HCT116 (cell line): Measurements from ENCODE around the gene TMEM30A. TPM values are rescaled to one million over a fixed set of nuclear protein-coding genes. Genes with fewer than 3 reads are reported as not detected.

Experiments
- ATAC-seq: fragments of 200-7000 bp; cut with Tn5 transposase; 2 replicates; pipeline ENCODE4 v1.9.1; 2020; ENCODE audit warnings: mild to moderate bottlenecking, moderate library complexity
- BruUV-seq: library from RNA; stranded (reverse); fragments of 400-500 nt; replicated peaks from 2 replicates; lab custom pipeline; 2021; lab: Mats Ljungman, UMichigan
- CTCF ChIA-PET: fragments of 300-600 bp; sonication (Branson Sonifier 250); formaldehyde crosslinking; loops from one replicate; lab custom pipeline; 2021; ENCODE audit warnings: antibody characterized with exemption; lab: Charles Lee
- POLR2A ChIA-PET: fragments of 300-600, 350-600 bp; sonication (Branson Sonifier 250); formaldehyde crosslinking; loops from one replicate; lab custom pipeline; 2021; ENCODE audit warnings: antibody characterized with exemption; lab: Charles Lee
- RAD21 ChIA-PET, 2 experiments: fragments of 300-600 bp; sonication (Branson Sonifier 250); formaldehyde crosslinking; loops; one replicate each; lab custom pipeline; 2023; ENCODE audit warnings: low total read pairs in 2 of 2; ENCODE audit not compliant: uncharacterized antibody in 2 of 2, unreplicated experiment in 2 of 2, low non-redundant PET in 1 of 2; lab: Charles Lee
- DNase-seq: peaks from one replicate; pipeline ENCODE4 v3.0.0-alpha.2; 2010; ENCODE audit warnings: low read depth, low spot score
- H2AFZ ChIP-seq: fragments of 200-600 bp; shearing (Covaris generic), sonication (generic); 2 replicates; pipeline ENCODE4 v1.6.1; 2017; ENCODE audit warnings: low read depth, mixed run types, mixed read lengths, antibody characterized with exemption, low read length; ENCODE audit not compliant: poor library complexity, severe bottlenecking
- H3K27ac ChIP-seq: 2 replicates; pipeline ENCODE4 v1.5.1; 2012; ENCODE audit warnings: low read depth, low read length
- H3K27me3 ChIP-seq: fragments of 200-600 bp; sonication (generic); 2 replicates; pipeline ENCODE4 v1.6.1; 2016; ENCODE audit warnings: mixed run types, low read length, mixed read lengths; ENCODE audit not compliant: insufficient read depth
- H3K36me3 ChIP-seq, 2 experiments: fragments of 200-500 bp in 1 of 2; fragments of 200-600 bp in 1 of 2; sonication (Bioruptor generic) in 1 of 2; sonication (generic) in 1 of 2; 2 replicates each; pipeline versions ENCODE4 v1.5.1 to v1.6.1; 2014 to 2016; ENCODE audit warnings: low read length in 2 of 2, inconsistent platforms in 1 of 2, mixed read lengths in 1 of 2, mixed run types in 1 of 2; ENCODE audit not compliant: insufficient read depth in 2 of 2, control insufficient read depth in 1 of 2
- H3K4me1 ChIP-seq, 2 experiments: fragments of 200-600 bp in 1 of 2; sonication (generic) in 1 of 2; 2 replicates each; pipeline versions ENCODE4 v1.5.1 to v1.6.1; 2012 to 2017; ENCODE audit warnings: low read length in 2 of 2, inconsistent platforms in 1 of 2, mild to moderate bottlenecking in 1 of 2, mixed read lengths in 1 of 2, mixed run types in 1 of 2, moderate library complexity in 1 of 2; ENCODE audit not compliant: insufficient read depth in 2 of 2, control insufficient read depth in 1 of 2
- H3K4me2 ChIP-seq: fragments of 200-600 bp; sonication (generic); 2 replicates; pipeline ENCODE4 v1.6.1; 2017; ENCODE audit warnings: mixed run types, low read length, mixed read lengths
- H3K4me3 ChIP-seq, 2 experiments: fragments of 200-600 bp in 1 of 2; sonication (generic) in 1 of 2; replicated peaks in 1 of 2; 2 replicates each; pipeline ENCODE4 v1.5.1; 2011 to 2016; ENCODE audit warnings: low read length in 2 of 2, control low read depth in 1 of 2, low read depth in 1 of 2, mild to moderate bottlenecking in 1 of 2, mixed read lengths in 1 of 2, mixed run types in 1 of 2
- H3K79me2 ChIP-seq: fragments of 200-600 bp; sonication (generic); 2 replicates; pipeline ENCODE4 v1.6.1; 2017; ENCODE audit warnings: mild to moderate bottlenecking, mixed run types, low read length, moderate library complexity, mixed read lengths; ENCODE audit not compliant: insufficient read depth
- H3K9ac ChIP-seq: fragments of 200-600 bp; sonication (generic); 2 replicates; pipeline ENCODE4 v1.6.1; 2016; ENCODE audit warnings: low read length, mixed read lengths
- H3K9me2 ChIP-seq: fragments of 200-600 bp; sonication (generic), shearing (Covaris generic); 2 replicates; pipeline ENCODE4 v1.6.1; 2017; ENCODE audit warnings: mixed run types, mild to moderate bottlenecking, moderate library complexity; ENCODE audit not compliant: insufficient read depth
- H3K9me3 ChIP-seq, 2 experiments: fragments of 200-500 bp in 1 of 2; fragments of 200-600 bp in 1 of 2; sonication (Bioruptor generic) in 1 of 2; sonication (generic) in 1 of 2; 2 replicates each; pipeline ENCODE4 v1.6.1; 2014 to 2017; ENCODE audit warnings: low read length in 2 of 2, mixed read lengths in 2 of 2, inconsistent platforms in 1 of 2, low read depth in 1 of 2, mild to moderate bottlenecking in 1 of 2, mixed run types in 1 of 2, moderate library complexity in 1 of 2; ENCODE audit not compliant: control insufficient read depth in 1 of 2, insufficient read depth in 1 of 2
- H4K20me1 ChIP-seq: fragments of 200-600 bp; sonication (generic), shearing (Covaris generic); 2 replicates; pipeline ENCODE4 v1.6.1; 2017; ENCODE audit warnings: mixed run types, mild to moderate bottlenecking, moderate library complexity; ENCODE audit not compliant: insufficient read depth
- ATF3 ChIP-seq: IDR thresholded peaks from 2 replicates; pipeline ENCODE4 v1.6.1; 2012
- EZH2phosphoT487 ChIP-seq: fragments of 200-600 bp; IDR thresholded peaks from 2 replicates; pipeline ENCODE4 v1.6.1; 2018; ENCODE audit warnings: antibody characterized with exemption, borderline replicate concordance
- RAD21 ChIP-seq: IDR thresholded peaks from 2 replicates; pipeline ENCODE4 v1.6.1; 2012; ENCODE audit warnings: low read depth, mild to moderate bottlenecking
- SIN3A ChIP-seq: IDR thresholded peaks from 2 replicates; pipeline ENCODE4 v1.6.1; 2012; ENCODE audit warnings: low read depth
- SP1 ChIP-seq: IDR thresholded peaks from 2 replicates; pipeline ENCODE4 v1.6.1; 2012; ENCODE audit warnings: low read depth
- ZFX ChIP-seq: fragments of 450-650 bp; IDR thresholded peaks from 2 replicates; pipeline ENCODE4 v1.6.1; 2017
- ZNF274 ChIP-seq: fragments of 200-500 bp; sonication (Bioruptor generic); IDR thresholded peaks from 2 replicates; pipeline ENCODE4 v1.6.1; 2014; ENCODE audit warnings: mild to moderate bottlenecking, low read depth, low read length, inconsistent platforms
- intact Hi-C: fragments of 100-400 bp; cut with micrococcal nuclease; formaldehyde crosslinking; loops from 2 replicates; pipeline ENCODE4 v1.10.0; 2022
- total RNA-seq: library from RNA; stranded (reverse); gene quantifications from one replicate; pipeline ENCODE4 v1.2.1, GENCODE V29; 2021; ENCODE audit not compliant: unreplicated experiment

The TMEM30A gene
- total RNA-seq, 1 experiment from 2014 or later: 73.4 TPM

- RAD21 ChIA-PET: interaction anchor here in 1 of 2 experiments (0.5 to 1.5 kb wide), 3 partner anchors 96 to 1817 kb away, joined by 3 to 4 read pairs (median 3); no protein-coding TSS in a partner anchor
- DNase-seq (no peak), ATAC-seq (no peak)
- Histone ChIP-seq H3K4me1 (peaks cover 22 to 55% of the 10 kb centered on the region in 2 experiments), H4K20me1 (no peaks in the 10 kb centered on the region), H3K36me3 (no peaks in the 10 kb centered on the region), H3K4me3 (peak overlapping the region; percentile 72 to 80), H3K9me3 (no peaks in the 10 kb centered on the region), H2AFZ (no peak overlapping the region), H3K27me3 (no peaks in the 10 kb centered on the region), H3K9me2 (no peaks in the 10 kb centered on the region), H3K79me2 (peaks cover 67% of the 10 kb centered on the region), H3K4me2 (peak overlapping the region; percentile 87), H3K27ac (peak overlapping the region; percentile 76), H3K9ac (peak overlapping the region; percentile 81)
- POLR2A ChIA-PET: no interaction called here
- intact Hi-C loops: loop anchor here (1.0 to 10.0 kb wide), 7 partner anchors 265 to 1349 kb away; no protein-coding TSS in a partner anchor
- TF ChIP-seq RAD21: no peak
- TF ChIP-seq ZNF274: no peak
- no peak for TF ChIP-seq ZFX
- no peak for TF ChIP-seq ATF3
- TF ChIP-seq SIN3A: no peak
- TF ChIP-seq EZH2phosphoT487: no peak
- no peak for TF ChIP-seq SP1
- CTCF ChIA-PET: interaction anchor here (0.8 to 3.9 kb wide), 18 partner anchors 8 to 1466 kb away, joined by 3 to 25 read pairs (median 6); no protein-coding TSS in a partner anchor
- BruUV-seq: no TSS peak
Measured at GRCh38 chr6:75203721-75204120, 80.9 kb downstream of the TMEM30A start.

Other genes with a start within 250 kb of the TMEM30A start
- 23.5 TPM for gene COL12A1, start 78.7 kb downstream of the TMEM30A start, total RNA-seq
- 600 TPM for gene COX7A2, start 41.0 kb downstream of the TMEM30A start, total RNA-seq
- gene FILIP1, start 209.0 kb upstream of the TMEM30A start, total RNA-seq: 0.05 TPM